ENCODE data around the gene GBA3.
A peak's percentile ranks its signal among the peaks of the same experiment; 100 is the strongest.

GBA3 gene

DNA sequence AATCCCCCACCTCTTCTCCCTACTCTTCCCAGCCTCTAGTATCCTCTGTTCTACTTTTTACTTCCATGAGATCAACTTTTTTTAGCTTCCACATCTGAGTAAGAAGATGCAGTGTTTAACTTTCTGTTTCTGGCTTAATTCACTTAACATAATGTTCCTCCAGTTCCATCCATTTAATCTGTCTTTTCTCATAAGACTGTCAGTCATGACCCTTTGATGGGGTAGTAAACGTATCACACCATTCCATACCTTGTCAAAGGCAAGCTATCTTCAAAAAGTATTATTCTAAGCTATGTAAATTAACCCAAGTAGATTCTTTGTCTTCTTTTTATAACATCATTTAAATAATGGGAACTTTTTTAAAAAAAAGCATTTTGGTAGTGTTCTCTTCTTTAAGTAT lies 15.0 kb upstream of the GBA3 start:
- no peak overlapping the region for H3K27ac Mint-ChIP-seq
- H3K4me3 Mint-ChIP-seq = no peak overlapping the region
- H3K27me3 Mint-ChIP-seq (ENCODE audit: low read depth) = no peaks in the 10 kb centered on the region

GRCh38 chr4:22678940-22679854 lies 13.5 kb upstream of the GBA3 start:
- DNase-seq (ENCODE audit: low spot score) = no peak
- no peak overlapping the region for H3K4me3 Mint-ChIP-seq
- H3K4me1 Mint-ChIP-seq (ENCODE audit: low read depth) = peaks cover 15% of the 10 kb centered on the region

More for the DNA sequence above, 15.0 kb upstream of the GBA3 start:
- DNase-seq (ENCODE audit: low spot score) = no peak
- no peaks in the 10 kb centered on the region for H3K9me3 Mint-ChIP-seq
- no peaks in the 10 kb centered on the region for H3K36me3 Mint-ChIP-seq (ENCODE audit: low read depth)
- peaks cover 23% of the 10 kb centered on the region for H3K4me1 Mint-ChIP-seq (ENCODE audit: low read depth)

DNA sequence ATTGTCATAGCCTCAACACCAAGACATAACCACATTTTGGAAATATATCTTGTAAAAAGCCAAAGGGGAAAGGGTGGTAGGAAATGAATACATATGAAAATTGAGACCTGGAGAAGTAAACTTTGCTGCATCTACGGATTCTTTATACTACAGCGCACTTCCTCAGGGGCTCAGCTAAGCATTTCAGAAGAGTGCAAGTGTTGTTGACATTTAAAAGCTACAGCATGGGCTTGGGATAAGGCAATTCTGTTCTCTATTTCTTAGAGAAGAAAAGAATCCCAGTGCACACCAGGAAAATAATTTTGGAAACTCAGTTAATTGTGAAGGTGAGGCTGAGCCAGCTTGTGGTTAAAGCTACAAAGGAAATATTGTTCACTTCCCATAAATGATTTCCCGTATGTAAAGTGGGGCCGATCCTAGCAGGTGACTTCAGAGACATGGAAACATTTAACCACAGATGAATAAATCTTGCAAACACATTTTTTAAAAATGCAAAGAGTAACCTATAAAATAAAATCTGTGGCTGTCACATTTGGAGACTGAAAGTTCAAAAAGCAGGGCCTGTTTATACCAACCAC lies 12.6 kb upstream of the GBA3 start:
- DNase-seq (ENCODE audit: low spot score) = no peak
- Mint-ChIP-seq H3K36me3 (ENCODE audit: low read depth) (no peaks in the 10 kb centered on the region), H3K4me1 (ENCODE audit: low read depth) (peaks cover 11% of the 10 kb centered on the region), H3K9me3 (no peaks in the 10 kb centered on the region), H3K4me3 (no peak overlapping the region), H3K27ac (no peak overlapping the region), H3K27me3 (ENCODE audit: low read depth) (no peaks in the 10 kb centered on the region)

More at GRCh38 chr4:22678940-22679854, 13.5 kb upstream of the GBA3 start:
- Mint-ChIP-seq H3K36me3 (ENCODE audit: low read depth) (no peaks in the 10 kb centered on the region), H3K9me3 (no peaks in the 10 kb centered on the region), H3K27ac (no peak overlapping the region), H3K27me3 (ENCODE audit: low read depth) (no peaks in the 10 kb centered on the region)

DNA sequence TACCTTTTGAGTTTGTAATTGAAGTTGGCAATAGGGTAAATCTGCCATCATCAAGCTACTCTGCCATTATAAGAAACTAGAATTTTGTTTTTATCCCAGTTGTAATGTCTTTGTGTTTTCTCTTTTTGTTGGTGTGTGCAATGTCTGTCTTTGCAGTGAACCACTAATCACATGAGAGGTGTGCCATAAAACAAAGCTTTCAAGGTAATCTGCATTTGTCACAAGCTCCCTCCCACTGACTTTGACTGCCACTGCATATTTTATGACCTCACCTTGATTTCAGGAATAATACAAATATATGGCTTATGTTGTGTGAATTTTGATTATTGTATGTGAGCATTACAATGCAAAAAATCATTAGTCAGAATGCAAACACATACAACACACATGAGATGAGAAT lies 9.0 kb upstream of the GBA3 start:
- Mint-ChIP-seq H3K27ac (no peak overlapping the region), H3K4me1 (ENCODE audit: low read depth) (no peaks in the 10 kb centered on the region), H3K27me3 (ENCODE audit: low read depth) (no peaks in the 10 kb centered on the region), H3K9me3 (no peaks in the 10 kb centered on the region), H3K4me3 (no peak overlapping the region), H3K36me3 (ENCODE audit: low read depth) (no peaks in the 10 kb centered on the region)
- no peak for DNase-seq (ENCODE audit: low spot score)

- Mint-ChIP-seq H3K36me3 (ENCODE audit: low read depth) (no peaks in the 10 kb centered on the region), H3K4me1 (ENCODE audit: low read depth) (peaks cover 7% of the 10 kb centered on the region), H3K27me3 (ENCODE audit: low read depth) (no peaks in the 10 kb centered on the region), H3K9me3 (no peaks in the 10 kb centered on the region), H3K4me3 (no peak overlapping the region), H3K27ac (no peak overlapping the region)
- DNase-seq (ENCODE audit: low spot score) = no peak
Measured at GRCh38 chr4:22686141-22686540, 6.6 kb upstream of the GBA3 start.

DNA sequence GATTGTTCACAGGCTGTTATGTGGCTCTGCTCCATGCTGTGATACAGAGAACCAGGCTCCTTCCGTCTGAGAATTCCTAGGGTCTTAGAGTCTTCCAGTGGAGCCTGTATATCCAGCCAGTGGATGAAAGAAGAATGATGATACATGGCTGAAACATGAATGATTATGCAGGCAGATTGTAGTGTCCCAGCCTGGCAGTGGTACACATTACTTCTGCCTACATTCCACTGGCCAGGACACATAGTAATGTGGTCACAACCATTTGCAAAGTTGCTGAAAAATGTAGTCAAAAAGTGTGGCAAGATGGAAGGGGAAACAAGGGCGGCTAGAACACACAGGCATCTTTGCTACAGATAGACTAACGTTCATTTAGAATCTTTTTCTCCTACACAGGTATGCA lies 4.5 kb upstream of the GBA3 start:
- Mint-ChIP-seq H3K27ac (no peak overlapping the region), H3K9me3 (no peaks in the 10 kb centered on the region), H3K4me3 (no peak overlapping the region), H3K4me1 (ENCODE audit: low read depth) (peaks cover 7% of the 10 kb centered on the region), H3K27me3 (ENCODE audit: low read depth) (peaks cover 6% of the 10 kb centered on the region), H3K36me3 (ENCODE audit: low read depth) (no peaks in the 10 kb centered on the region)
- DNase-seq (ENCODE audit: low spot score) = no peak

GRCh38 chr4:22689428-22689827 lies 3.3 kb upstream of the GBA3 start:
- H3K4me3 Mint-ChIP-seq = no peak overlapping the region
- no peak overlapping the region for H3K27ac Mint-ChIP-seq
- H3K9me3 Mint-ChIP-seq = no peaks in the 10 kb centered on the region
- H3K27me3 Mint-ChIP-seq (ENCODE audit: low read depth) = peaks cover 10% of the 10 kb centered on the region
- H3K4me1 Mint-ChIP-seq (ENCODE audit: low read depth) = peaks cover 7% of the 10 kb centered on the region
- no peak for DNase-seq (ENCODE audit: low spot score)
- H3K36me3 Mint-ChIP-seq (ENCODE audit: low read depth) = no peaks in the 10 kb centered on the region

GRCh38 chr4:22695029-22695428 lies 2.3 kb downstream of the GBA3 start:
- DNase-seq (ENCODE audit: low spot score) = no peak
- Mint-ChIP-seq H3K4me3 (no peak overlapping the region), H3K27me3 (ENCODE audit: low read depth) (peaks cover 12% of the 10 kb centered on the region), H3K27ac (no peak overlapping the region), H3K36me3 (ENCODE audit: low read depth) (no peaks in the 10 kb centered on the region), H3K9me3 (peaks cover 6% of the 10 kb centered on the region), H3K4me1 (ENCODE audit: low read depth) (peaks cover 4% of the 10 kb centered on the region)

DNA sequence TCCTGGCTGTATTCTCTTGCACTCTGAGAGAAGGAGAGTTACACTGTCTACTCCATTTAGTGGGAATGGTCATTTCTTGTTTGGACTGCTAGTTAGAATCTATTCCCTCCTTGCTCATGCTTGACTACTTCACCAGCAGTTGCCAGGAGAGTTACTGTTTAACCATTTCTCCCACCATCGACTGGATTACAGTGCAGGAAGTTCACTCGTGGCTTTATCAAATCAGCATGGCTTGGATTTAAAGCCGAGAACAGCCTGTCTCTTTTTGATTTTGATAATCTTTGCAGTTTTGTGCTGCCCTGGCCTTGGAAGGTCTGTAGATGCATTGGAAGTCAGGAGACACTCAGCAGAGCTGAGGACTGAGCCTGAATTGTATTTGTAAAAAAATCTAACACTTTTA lies 3.2 kb downstream of the GBA3 start:
- H3K27ac Mint-ChIP-seq = no peak overlapping the region
- H3K36me3 Mint-ChIP-seq (ENCODE audit: low read depth) = peaks cover 2% of the 10 kb centered on the region
- H3K4me3 Mint-ChIP-seq = no peak overlapping the region
- H3K9me3 Mint-ChIP-seq = peaks cover 15% of the 10 kb centered on the region
- peaks cover 12% of the 10 kb centered on the region for H3K27me3 Mint-ChIP-seq (ENCODE audit: low read depth)
- H3K4me1 Mint-ChIP-seq (ENCODE audit: low read depth) = peaks cover 3% of the 10 kb centered on the region
- no peak for DNase-seq (ENCODE audit: low spot score)

- Mint-ChIP-seq H3K9me3 (peaks cover 20% of the 10 kb centered on the region), H3K4me1 (ENCODE audit: low read depth) (peaks cover 16% of the 10 kb centered on the region), H3K27ac (no peak overlapping the region), H3K36me3 (ENCODE audit: low read depth) (peaks cover 4% of the 10 kb centered on the region), H3K4me3 (no peak overlapping the region), H3K27me3 (ENCODE audit: low read depth) (no peaks in the 10 kb centered on the region)
- DNase-seq (ENCODE audit: low spot score) = no peak
Measured at GRCh38 chr4:22703912-22704311, 11.2 kb downstream of the GBA3 start.

DNA sequence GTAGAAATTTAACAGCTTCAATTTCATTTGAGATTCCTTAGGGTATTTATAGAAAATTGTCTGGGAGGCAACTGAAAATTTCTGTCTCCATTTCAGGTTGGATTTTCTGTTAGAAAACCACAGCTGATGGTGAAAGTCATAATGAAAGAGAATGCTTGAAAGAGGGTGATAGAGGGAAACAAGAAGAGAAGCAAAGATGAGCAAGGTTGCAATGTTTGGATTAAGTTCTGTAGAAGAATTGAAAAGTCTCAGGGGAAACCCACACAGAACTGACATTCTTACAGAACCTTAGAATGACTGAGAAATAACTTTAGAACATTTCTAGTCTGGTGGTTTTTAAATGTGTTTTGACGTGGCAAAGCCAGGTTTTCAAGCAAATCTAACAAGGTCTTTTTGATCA lies 14.7 kb downstream of the GBA3 start:
- H3K4me3 Mint-ChIP-seq = peak overlapping the region; percentile 2
- H3K4me1 Mint-ChIP-seq (ENCODE audit: low read depth) = peaks cover 14% of the 10 kb centered on the region
- no peak for DNase-seq (ENCODE audit: low spot score)
- H3K9me3 Mint-ChIP-seq = no peaks in the 10 kb centered on the region
- peak overlapping the region; percentile 22 for H3K27ac Mint-ChIP-seq
- H3K36me3 Mint-ChIP-seq (ENCODE audit: low read depth) = no peaks in the 10 kb centered on the region
- no peaks in the 10 kb centered on the region for H3K27me3 Mint-ChIP-seq (ENCODE audit: low read depth)

DNA sequence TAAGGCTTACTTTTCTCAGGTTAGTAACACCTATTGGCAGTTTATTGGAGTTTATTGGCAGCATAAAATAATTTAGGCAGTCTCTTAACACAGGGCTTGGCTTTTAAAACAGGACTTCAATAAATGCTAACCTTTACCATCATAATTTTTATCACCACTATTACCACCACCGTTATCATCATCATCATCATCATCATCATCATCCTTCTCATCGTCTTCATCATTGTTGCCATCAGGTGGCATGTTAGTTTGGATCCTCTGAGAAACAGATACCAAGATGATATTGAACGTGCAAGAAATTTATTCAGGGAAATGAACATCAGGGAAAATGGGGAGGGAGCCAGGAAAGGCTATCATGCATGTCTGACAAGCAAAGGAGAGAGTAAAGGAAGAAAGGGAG lies 16.2 kb downstream of the GBA3 start:
- peaks cover 8% of the 10 kb centered on the region for H3K4me1 Mint-ChIP-seq (ENCODE audit: low read depth)
- no peak for DNase-seq (ENCODE audit: low spot score)
- H3K27me3 Mint-ChIP-seq (ENCODE audit: low read depth) = peaks cover 4% of the 10 kb centered on the region
- H3K9me3 Mint-ChIP-seq = no peaks in the 10 kb centered on the region
- H3K27ac Mint-ChIP-seq = no peak overlapping the region
- no peaks in the 10 kb centered on the region for H3K36me3 Mint-ChIP-seq (ENCODE audit: low read depth)
- H3K4me3 Mint-ChIP-seq = no peak overlapping the region

DNA sequence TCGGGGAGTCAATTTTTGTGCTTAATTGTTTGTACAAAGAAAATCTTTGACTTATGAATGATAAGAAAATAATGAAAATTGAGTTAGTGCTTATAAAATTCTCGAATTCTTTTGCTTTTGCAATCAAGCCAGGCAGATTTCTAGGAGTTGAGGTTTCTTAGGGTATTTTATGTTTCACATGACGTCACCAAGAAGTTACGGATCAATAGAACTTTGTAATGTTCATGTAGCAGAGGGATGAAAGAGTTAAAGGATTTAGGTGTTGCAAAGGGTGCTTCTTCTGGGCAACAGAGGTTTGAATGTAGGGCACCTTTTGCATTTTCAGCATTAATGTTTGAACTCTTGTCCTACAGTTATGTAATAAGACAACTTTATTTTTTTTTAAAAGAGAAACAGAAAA lies 19.4 kb downstream of the GBA3 start:
- no peaks in the 10 kb centered on the region for H3K36me3 Mint-ChIP-seq (ENCODE audit: low read depth)
- H3K4me1 Mint-ChIP-seq (ENCODE audit: low read depth) = peaks cover 3% of the 10 kb centered on the region
- peaks cover 10% of the 10 kb centered on the region for H3K27me3 Mint-ChIP-seq (ENCODE audit: low read depth)
- no peak for DNase-seq (ENCODE audit: low spot score)
- H3K4me3 Mint-ChIP-seq = no peak overlapping the region
- no peaks in the 10 kb centered on the region for H3K9me3 Mint-ChIP-seq
- no peak overlapping the region for H3K27ac Mint-ChIP-seq

DNA sequence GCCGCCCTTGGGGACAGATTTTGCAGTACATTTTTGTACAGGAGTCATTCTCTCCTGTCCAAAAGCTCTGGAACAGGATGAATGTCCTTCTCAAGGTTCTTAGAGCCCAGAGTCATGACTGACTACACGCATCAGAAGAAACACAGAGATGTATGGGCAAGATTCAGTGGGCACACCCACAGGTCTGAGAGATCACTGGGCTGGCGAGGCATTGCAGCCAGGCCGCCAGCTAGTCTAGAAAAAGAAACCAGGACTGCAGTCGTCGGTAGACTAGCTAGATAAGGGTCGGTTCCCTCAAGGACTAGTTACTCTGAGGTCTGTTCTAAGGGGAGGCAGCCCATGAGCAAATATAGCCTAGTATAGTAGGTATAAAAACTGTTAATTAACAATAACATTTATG lies 19.8 kb downstream of the GBA3 start:
- peaks cover 10% of the 10 kb centered on the region for H3K27me3 Mint-ChIP-seq (ENCODE audit: low read depth)
- no peak overlapping the region for H3K27ac Mint-ChIP-seq
- no peak overlapping the region for H3K4me3 Mint-ChIP-seq
- H3K9me3 Mint-ChIP-seq = no peaks in the 10 kb centered on the region
- no peaks in the 10 kb centered on the region for H3K4me1 Mint-ChIP-seq (ENCODE audit: low read depth)
- no peaks in the 10 kb centered on the region for H3K36me3 Mint-ChIP-seq (ENCODE audit: low read depth)
- no peak for DNase-seq (ENCODE audit: low spot score)

Data from T-helper 2 cell treated with Interferon-gamma antibody and Interleukin-4, amounts not matched to agents 5 μg/mL and 100 μg/mL, for 36 hours (primary cell).